ENCODE results near the gene MALAT1. TPM values are rescaled to one million over a fixed set of nuclear protein-coding genes. Genes with fewer than 3 reads are reported as not detected.

MALAT1 gene
- polyA plus RNA-seq, 1 experiment: 1,149 TPM

- H3K27ac ChIP-seq (ENCODE audit: low read depth, low read length): no peak overlapping the region
- H3K27me3 ChIP-seq (ENCODE audit: control insufficient read depth, insufficient read depth, low read length): no peaks in the 10 kb centered on the region
- H3K4me3 ChIP-seq (ENCODE audit: low read depth, low read length): no peak overlapping the region
- no peak for TF ChIP-seq CTCF (IDR thresholded peaks at IDR 0.05; ENCODE audit: low read depth, low read length)
- ChIA-PET CTCF (interaction anchor here (1.5 kb wide), 1 partner anchor 8 kb away, joined by 3 read pairs; no protein-coding TSS in a partner anchor), POLR2A (no interaction called here)
- peaks cover 4% of the 10 kb centered on the region; the same call in 1 of the 2 replicates for H3K9me3 ChIP-seq (ENCODE audit: control insufficient read depth, insufficient read depth, low read length)
- no peak for DNase-seq (ENCODE audit: low read depth, low spot score)
These were observed 53.6 kb downstream of the MALAT1 start for GRCh38 chr11:65552388-65552951.

GRCh38 chr11:65553301-65554001, 54.6 kb downstream of the MALAT1 start:
- ChIA-PET POLR2A (no interaction called here), CTCF (no interaction called here)
- no peak for DNase-seq (ENCODE audit: low read depth, low spot score)

GRCh38 chr11:65554057-65554818, 55.4 kb downstream of the MALAT1 start:
- DNase-seq (ENCODE audit: low read depth, low spot score): no peak
- H3K27me3 ChIP-seq (ENCODE audit: control insufficient read depth, insufficient read depth, low read length): no peaks in the 10 kb centered on the region
- peaks cover 4% of the 10 kb centered on the region; the same call in 1 of the 2 replicates for H3K9me3 ChIP-seq (ENCODE audit: control insufficient read depth, insufficient read depth, low read length)
- TF ChIP-seq CTCF (IDR thresholded peaks at IDR 0.05; ENCODE audit: low read depth, low read length): no peak
- no peak overlapping the region for H3K27ac ChIP-seq (ENCODE audit: low read depth, low read length)
- no peak overlapping the region for H3K4me3 ChIP-seq (ENCODE audit: low read depth, low read length)
- ChIA-PET CTCF (interaction anchor here (1.4 kb wide), 1 partner anchor 13 kb away, joined by 5 read pairs; no protein-coding TSS in a partner anchor), POLR2A (no interaction called here)

More at GRCh38 chr11:65553301-65554001, 54.6 kb downstream of the MALAT1 start:
- no peak overlapping the region for H3K27ac ChIP-seq (ENCODE audit: low read depth, low read length)
- TF ChIP-seq CTCF (IDR thresholded peaks at IDR 0.05; ENCODE audit: low read depth, low read length): no peak
- peaks cover 4% of the 10 kb centered on the region; the same call in 1 of the 2 replicates for H3K9me3 ChIP-seq (ENCODE audit: control insufficient read depth, insufficient read depth, low read length)
- no peaks in the 10 kb centered on the region for H3K27me3 ChIP-seq (ENCODE audit: control insufficient read depth, insufficient read depth, low read length)
- H3K4me3 ChIP-seq (ENCODE audit: low read depth, low read length): no peak overlapping the region

- Histone ChIP-seq H3K27ac (ENCODE audit: low read depth, low read length) (no peak overlapping the region), H3K4me3 (ENCODE audit: low read depth, low read length) (no peak overlapping the region), H3K27me3 (ENCODE audit: control insufficient read depth, insufficient read depth, low read length) (no peaks in the 10 kb centered on the region), H3K9me3 (ENCODE audit: control insufficient read depth, insufficient read depth, low read length) (peaks cover 4% of the 10 kb centered on the region; the same call in 1 of the 2 replicates)
- TF ChIP-seq CTCF (IDR thresholded peaks at IDR 0.05; ENCODE audit: low read depth, low read length): no peak
- DNase-seq (ENCODE audit: low read depth, low spot score): no peak
- POLR2A ChIA-PET: no interaction called here
- CTCF ChIA-PET: interaction anchor here (1.4 kb wide), 1 partner anchor 14 kb away, joined by 5 read pairs; no protein-coding TSS in a partner anchor
These were observed 56.1 kb downstream of the MALAT1 start for GRCh38 chr11:65554842-65555430.
